Karpas-422 (cell line): ENCODE results near the gene ACBD4. TPM values are rescaled to one million over a fixed set of nuclear protein-coding genes. Genes with fewer than 3 reads are reported as not detected.

ENCODE experiments used
- DNase-seq: peaks from one replicate; pipeline ENCODE4 v3.0.0-alpha.2; 2015
- H2AFZ ChIP-seq: fragments of 200-600 bp; sonication (generic); 2 replicates; pipeline ENCODE4 v1.6.1; 2014; ENCODE audit warnings: antibody characterized with exemption, low read length, mixed read lengths
- H3K27ac ChIP-seq: fragments of 200-600 bp; sonication (generic); 2 replicates; pipeline ENCODE4 v1.5.1; 2014; ENCODE audit warnings: mild to moderate bottlenecking, low read length, moderate library complexity
- H3K27me3 ChIP-seq: fragments of 200-600 bp; sonication (generic); 2 replicates; pipeline ENCODE4 v1.6.1; 2014; ENCODE audit warnings: low read length, mixed read lengths
- H3K36me3 ChIP-seq: fragments of 200-600 bp; sonication (generic); 2 replicates; pipeline ENCODE4 v1.6.1; 2014; ENCODE audit warnings: low read length, mixed read lengths; ENCODE audit not compliant: insufficient read depth
- H3K4me1 ChIP-seq: fragments of 200-600 bp; sonication (generic); 2 replicates; pipeline ENCODE4 v1.6.1; 2014; ENCODE audit warnings: mild to moderate bottlenecking, low read length, mixed read lengths
- H3K4me2 ChIP-seq: fragments of 200-600 bp; sonication (generic); 2 replicates; pipeline ENCODE4 v1.6.1; 2014; ENCODE audit warnings: low read length, low read depth, mild to moderate bottlenecking; ENCODE audit not compliant: poor library complexity, severe bottlenecking
- H3K4me3 ChIP-seq: fragments of 200-600 bp; sonication (generic); 2 replicates; pipeline ENCODE4 v1.5.1; 2014; ENCODE audit warnings: mild to moderate bottlenecking, antibody characterized with exemption, low read length, mixed read lengths
- H3K79me2 ChIP-seq: fragments of 200-600 bp; sonication (generic); 2 replicates; pipeline ENCODE4 v1.6.1; 2014; ENCODE audit warnings: mild to moderate bottlenecking, low read length, mixed read lengths
- H3K9ac ChIP-seq: fragments of 200-600 bp; sonication (generic); 2 replicates; pipeline ENCODE4 v1.6.0; 2014; ENCODE audit warnings: low read length
- H3K9me2 ChIP-seq: fragments of 200-600 bp; sonication (generic), shearing (Covaris generic); replicated peaks from 2 replicates; pipeline ENCODE4 v1.6.0; 2014; ENCODE audit warnings: mild to moderate bottlenecking, low read length, moderate library complexity; ENCODE audit not compliant: insufficient read depth
- H3K9me3 ChIP-seq: fragments of 300-700, 200-600 bp; sonication (generic); 2 replicates; pipeline ENCODE4 v1.6.1; 2014; ENCODE audit warnings: low read length, mixed read lengths
- H4K20me1 ChIP-seq: fragments of 200-600 bp; sonication (generic); 2 replicates; pipeline ENCODE4 v1.6.1; 2014; ENCODE audit warnings: mild to moderate bottlenecking, antibody characterized with exemption, low read length, low read depth; ENCODE audit not compliant: insufficient read depth
- total RNA-seq: library from RNA; depleted of rRNA; stranded (reverse); fragments of >200 nt; shearing (Covaris generic); gene quantifications from 2 replicates; pipeline ENCODE4 v1.2.3, GENCODE V29; 2014; ENCODE audit warnings: low replicate concordance

The ACBD4 gene
- total RNA-seq, 1 experiment from 2014 or later = 13.4 TPM

GRCh38 chr17:45091778-45092425 lies 43.6 kb upstream of the ACBD4 start:
- H3K4me1 ChIP-seq = peaks cover 12% of the 10 kb centered on the region
- H3K27ac ChIP-seq = no peak overlapping the region
- no peaks in the 10 kb centered on the region for H3K9me3 ChIP-seq
- H3K9me2 ChIP-seq = no peaks in the 10 kb centered on the region
- H3K36me3 ChIP-seq = peaks cover 46% of the 10 kb centered on the region
- no peak overlapping the region for H3K4me2 ChIP-seq
- no peak overlapping the region for H3K9ac ChIP-seq
- peaks cover 12% of the 10 kb centered on the region; the same call in 1 of the 2 replicates for H4K20me1 ChIP-seq
- DNase-seq = no peak
- H3K4me3 ChIP-seq = no peak overlapping the region
- H2AFZ ChIP-seq = no peak overlapping the region
- no peaks in the 10 kb centered on the region for H3K79me2 ChIP-seq
- no peaks in the 10 kb centered on the region for H3K27me3 ChIP-seq

GRCh38 chr17:45092911-45093430 lies 42.5 kb upstream of the ACBD4 start:
- H3K27ac ChIP-seq = no peak overlapping the region
- no peak overlapping the region for H3K4me2 ChIP-seq
- no peak overlapping the region for H3K4me3 ChIP-seq

DNA sequence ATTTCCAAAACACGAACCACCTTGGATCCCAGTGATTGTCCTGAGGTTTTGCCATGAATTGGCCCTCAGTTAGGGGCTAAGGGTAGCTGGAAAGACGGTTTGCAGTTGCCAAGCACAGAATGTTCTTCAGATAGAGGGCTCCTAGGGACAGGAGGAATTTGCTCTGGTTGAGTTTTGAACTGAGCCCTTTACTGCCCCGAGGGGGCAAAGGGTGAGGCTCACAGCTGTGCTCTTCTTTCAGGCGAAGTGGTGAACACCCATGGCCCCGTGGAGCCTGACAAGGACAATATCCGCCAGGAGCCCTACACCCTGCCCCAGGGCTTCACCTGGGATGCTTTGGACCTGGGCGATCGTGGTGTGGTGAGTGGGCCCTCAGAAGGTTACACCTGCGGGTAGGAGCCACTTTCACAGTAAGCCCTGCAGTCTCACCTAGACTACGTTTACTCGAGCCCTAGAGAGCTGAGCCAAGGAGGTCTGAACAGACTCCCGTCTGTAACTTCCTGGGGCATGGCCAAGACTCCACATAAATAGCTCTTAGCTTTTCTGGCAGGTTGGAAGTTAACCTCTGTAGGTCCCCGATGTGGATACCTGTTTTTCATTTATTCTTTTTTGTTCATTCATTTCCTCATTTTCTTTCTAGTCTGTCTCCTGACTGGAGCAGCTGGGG lies 41.9 kb upstream of the ACBD4 start:
- Histone ChIP-seq H3K4me3 (no peak overlapping the region), H3K36me3 (peaks cover 49% of the 10 kb centered on the region), H3K9me2 (no peaks in the 10 kb centered on the region), H4K20me1 (peaks cover 15% of the 10 kb centered on the region; the same call in 1 of the 2 replicates), H3K27ac (no peak overlapping the region), H3K9me3 (no peaks in the 10 kb centered on the region), H3K27me3 (no peaks in the 10 kb centered on the region), H2AFZ (no peak overlapping the region), H3K4me2 (no peak overlapping the region), H3K9ac (no peak overlapping the region), H3K79me2 (no peaks in the 10 kb centered on the region), H3K4me1 (peaks cover 12% of the 10 kb centered on the region)
- DNase-seq = no peak

More at GRCh38 chr17:45092911-45093430, 42.5 kb upstream of the ACBD4 start:
- Histone ChIP-seq H3K9me2 (no peaks in the 10 kb centered on the region), H3K4me1 (peaks cover 12% of the 10 kb centered on the region), H2AFZ (no peak overlapping the region), H3K9me3 (no peaks in the 10 kb centered on the region), H4K20me1 (peaks cover 15% of the 10 kb centered on the region; the same call in 1 of the 2 replicates), H3K9ac (no peak overlapping the region), H3K79me2 (no peaks in the 10 kb centered on the region), H3K27me3 (no peaks in the 10 kb centered on the region), H3K36me3 (peaks cover 49% of the 10 kb centered on the region)
- DNase-seq = no peak

DNA sequence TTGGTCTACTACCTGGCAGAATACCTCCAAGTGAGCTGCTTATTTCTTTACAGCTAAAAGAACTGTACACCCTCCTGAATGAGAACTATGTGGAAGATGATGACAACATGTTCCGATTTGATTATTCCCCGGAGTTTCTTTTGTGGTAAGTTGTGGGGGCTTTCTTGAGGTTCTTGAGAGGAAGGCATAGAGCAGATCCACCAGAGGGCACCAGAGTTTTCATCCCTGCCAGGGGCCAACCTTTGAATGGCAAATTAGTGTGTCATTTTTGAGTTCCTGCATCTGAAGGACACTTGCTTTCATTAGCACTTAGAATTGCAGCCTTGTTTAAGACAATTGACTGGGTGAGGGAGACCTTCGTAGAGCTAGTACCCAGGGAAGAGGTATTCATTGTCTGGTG lies 39.3 kb upstream of the ACBD4 start:
- peaks cover 15% of the 10 kb centered on the region; the same call in 1 of the 2 replicates for H4K20me1 ChIP-seq
- DNase-seq = peak; percentile 86

GRCh38 chr17:45096926-45097325 lies 38.6 kb upstream of the ACBD4 start:
- Histone ChIP-seq H3K4me3 (no peak overlapping the region), H3K9ac (no peak overlapping the region), H3K9me2 (no peaks in the 10 kb centered on the region), H3K9me3 (no peaks in the 10 kb centered on the region), H3K4me1 (peaks cover 12% of the 10 kb centered on the region), H3K27ac (no peak overlapping the region), H3K36me3 (peaks cover 37% of the 10 kb centered on the region), H4K20me1 (peaks cover 14% of the 10 kb centered on the region; the same call in 1 of the 2 replicates), H3K79me2 (no peaks in the 10 kb centered on the region), H2AFZ (no peak overlapping the region), H3K27me3 (no peaks in the 10 kb centered on the region), H3K4me2 (no peak overlapping the region)
- no peak for DNase-seq

More for the DNA sequence above, 39.3 kb upstream of the ACBD4 start:
- H3K79me2 ChIP-seq = no peaks in the 10 kb centered on the region
- H3K4me2 ChIP-seq = peak overlapping the region; percentile 22
- H3K27ac ChIP-seq = no peak overlapping the region
- H3K4me3 ChIP-seq = no peak overlapping the region
- H3K4me1 ChIP-seq = peaks cover 12% of the 10 kb centered on the region
- no peaks in the 10 kb centered on the region for H3K27me3 ChIP-seq
- no peak overlapping the region for H2AFZ ChIP-seq
- peaks cover 44% of the 10 kb centered on the region for H3K36me3 ChIP-seq
- H3K9me3 ChIP-seq = no peaks in the 10 kb centered on the region
- H3K9me2 ChIP-seq = no peaks in the 10 kb centered on the region
- peak overlapping the region; percentile 20; the same call in 1 of the 2 replicates for H3K9ac ChIP-seq

GRCh38 chr17:45098081-45098868 lies 37.2 kb upstream of the ACBD4 start:
- H3K79me2 ChIP-seq = no peaks in the 10 kb centered on the region
- no peak overlapping the region for H3K27ac ChIP-seq
- no peaks in the 10 kb centered on the region for H3K9me3 ChIP-seq
- H3K36me3 ChIP-seq = peaks cover 36% of the 10 kb centered on the region
- no peaks in the 10 kb centered on the region for H3K9me2 ChIP-seq
- H3K4me2 ChIP-seq = no peak overlapping the region
- no peak overlapping the region for H3K9ac ChIP-seq
- H3K27me3 ChIP-seq = no peaks in the 10 kb centered on the region
- no peak overlapping the region for H3K4me3 ChIP-seq
- peaks cover 12% of the 10 kb centered on the region for H3K4me1 ChIP-seq
- H4K20me1 ChIP-seq = peaks cover 11% of the 10 kb centered on the region; the same call in 1 of the 2 replicates
- H2AFZ ChIP-seq = no peak overlapping the region
- no peak for DNase-seq

DNA sequence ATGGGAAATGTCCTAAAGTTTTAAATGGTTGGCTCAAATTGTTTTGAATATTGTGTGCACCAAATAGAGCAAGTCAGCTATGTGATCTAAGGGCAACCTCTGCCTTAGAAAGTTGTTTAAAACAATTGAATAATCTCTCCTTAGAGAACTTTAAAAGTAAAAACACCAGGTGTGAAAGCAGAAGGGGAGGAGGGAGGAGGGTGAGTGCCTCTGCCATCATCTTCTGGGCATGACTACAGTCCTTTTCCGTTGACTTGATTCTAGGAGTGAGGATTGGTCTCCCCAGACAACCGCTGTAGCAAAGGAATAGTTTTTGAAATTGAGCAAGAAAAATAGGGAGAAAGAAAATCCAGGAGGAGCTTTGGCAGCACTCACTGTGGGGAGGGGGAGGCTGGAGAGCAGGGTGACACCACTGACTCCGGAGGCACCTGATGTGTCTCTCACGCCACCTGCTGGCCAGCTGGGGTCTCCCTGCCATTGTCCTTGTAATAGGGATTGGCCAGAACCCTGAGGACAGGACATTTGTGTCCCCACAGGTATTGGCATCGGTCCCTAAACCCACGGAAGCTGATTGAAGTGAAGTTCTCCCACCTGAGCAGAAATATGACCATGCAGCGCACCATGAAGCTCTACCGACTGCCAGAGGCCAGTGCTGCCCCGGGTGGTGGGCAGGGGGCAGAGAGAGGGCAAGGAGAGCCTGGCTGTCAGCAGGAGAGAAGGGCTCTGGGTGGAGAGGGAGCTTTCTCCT lies 36.4 kb upstream of the ACBD4 start:
- H3K4me1 ChIP-seq = peaks cover 12% of the 10 kb centered on the region
- H3K4me2 ChIP-seq = no peak overlapping the region
- H3K4me3 ChIP-seq = no peak overlapping the region
- H4K20me1 ChIP-seq = peaks cover 11% of the 10 kb centered on the region; the same call in 1 of the 2 replicates
- H3K9me2 ChIP-seq = no peaks in the 10 kb centered on the region
- H3K36me3 ChIP-seq = peaks cover 30% of the 10 kb centered on the region
- peak; percentile 89 for DNase-seq
- H3K27ac ChIP-seq = no peak overlapping the region
- no peak overlapping the region for H2AFZ ChIP-seq
- H3K27me3 ChIP-seq = no peaks in the 10 kb centered on the region
- H3K9ac ChIP-seq = no peak overlapping the region
- H3K79me2 ChIP-seq = no peaks in the 10 kb centered on the region
- H3K9me3 ChIP-seq = no peaks in the 10 kb centered on the region
